LNCAP (cell line): ENCODE results near the gene ARMH4.
A peak's percentile ranks its signal among the peaks of the same experiment; 100 is the strongest.

Experiments
- TF ChIP-seq, protein P1 (sequence below): fragments of 450-650 bp; IDR thresholded peaks from 2 replicates; pipeline ENCODE4 v1.5.1; 2017; ENCODE audit warnings: mild to moderate bottlenecking

The ARMH4 gene

DNA sequence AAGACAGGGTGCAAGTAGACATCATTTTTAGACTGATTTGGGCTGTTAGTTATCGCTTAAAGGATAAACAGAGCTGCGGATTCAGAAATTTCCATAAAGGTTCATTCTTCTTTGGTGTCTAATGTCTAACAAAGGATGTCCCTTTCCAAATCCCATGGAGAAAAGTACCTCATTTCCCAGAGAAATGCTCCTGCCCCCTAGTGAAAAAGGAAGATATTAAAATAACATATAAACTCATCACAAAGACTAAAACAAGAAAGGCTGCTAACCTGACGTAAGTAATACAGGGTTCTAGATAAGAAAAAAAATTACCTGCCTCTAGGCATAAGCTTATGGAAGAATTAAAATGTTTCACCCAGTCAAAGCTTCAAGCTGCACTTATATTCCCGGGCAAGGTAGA, 22.8 kb downstream of the ARMH4 start:
- TF ChIP-seq, protein P1, sequence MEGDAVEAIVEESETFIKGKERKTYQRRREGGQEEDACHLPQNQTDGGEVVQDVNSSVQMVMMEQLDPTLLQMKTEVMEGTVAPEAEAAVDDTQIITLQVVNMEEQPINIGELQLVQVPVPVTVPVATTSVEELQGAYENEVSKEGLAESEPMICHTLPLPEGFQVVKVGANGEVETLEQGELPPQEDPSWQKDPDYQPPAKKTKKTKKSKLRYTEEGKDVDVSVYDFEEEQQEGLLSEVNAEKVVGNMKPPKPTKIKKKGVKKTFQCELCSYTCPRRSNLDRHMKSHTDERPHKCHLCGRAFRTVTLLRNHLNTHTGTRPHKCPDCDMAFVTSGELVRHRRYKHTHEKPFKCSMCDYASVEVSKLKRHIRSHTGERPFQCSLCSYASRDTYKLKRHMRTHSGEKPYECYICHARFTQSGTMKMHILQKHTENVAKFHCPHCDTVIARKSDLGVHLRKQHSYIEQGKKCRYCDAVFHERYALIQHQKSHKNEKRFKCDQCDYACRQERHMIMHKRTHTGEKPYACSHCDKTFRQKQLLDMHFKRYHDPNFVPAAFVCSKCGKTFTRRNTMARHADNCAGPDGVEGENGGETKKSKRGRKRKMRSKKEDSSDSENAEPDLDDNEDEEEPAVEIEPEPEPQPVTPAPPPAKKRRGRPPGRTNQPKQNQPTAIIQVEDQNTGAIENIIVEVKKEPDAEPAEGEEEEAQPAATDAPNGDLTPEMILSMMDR, result 0 out of 2 replicates have a peak, but pooled peaks have one; percentile 5

DNA sequence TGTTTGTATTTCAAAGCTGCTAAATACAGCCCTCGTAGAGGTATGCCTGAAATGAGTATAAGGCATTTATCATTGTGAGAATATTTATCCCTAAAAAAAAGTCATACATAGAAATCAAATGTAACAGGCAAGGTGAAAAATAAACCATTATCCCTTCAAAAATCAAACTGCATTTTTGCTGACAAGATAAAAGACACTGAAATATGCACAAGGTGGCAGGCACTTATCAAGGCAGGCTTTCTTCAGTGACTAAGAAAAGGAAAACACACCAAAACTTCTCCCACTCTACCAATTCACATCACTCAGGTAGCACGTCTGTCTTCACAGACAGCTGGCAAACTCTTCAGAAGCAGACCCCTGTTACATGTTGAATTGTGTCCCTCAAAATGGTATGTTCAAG, 23.6 kb downstream of the ARMH4 start:
- TF ChIP-seq, protein P1, result no peak

DNA sequence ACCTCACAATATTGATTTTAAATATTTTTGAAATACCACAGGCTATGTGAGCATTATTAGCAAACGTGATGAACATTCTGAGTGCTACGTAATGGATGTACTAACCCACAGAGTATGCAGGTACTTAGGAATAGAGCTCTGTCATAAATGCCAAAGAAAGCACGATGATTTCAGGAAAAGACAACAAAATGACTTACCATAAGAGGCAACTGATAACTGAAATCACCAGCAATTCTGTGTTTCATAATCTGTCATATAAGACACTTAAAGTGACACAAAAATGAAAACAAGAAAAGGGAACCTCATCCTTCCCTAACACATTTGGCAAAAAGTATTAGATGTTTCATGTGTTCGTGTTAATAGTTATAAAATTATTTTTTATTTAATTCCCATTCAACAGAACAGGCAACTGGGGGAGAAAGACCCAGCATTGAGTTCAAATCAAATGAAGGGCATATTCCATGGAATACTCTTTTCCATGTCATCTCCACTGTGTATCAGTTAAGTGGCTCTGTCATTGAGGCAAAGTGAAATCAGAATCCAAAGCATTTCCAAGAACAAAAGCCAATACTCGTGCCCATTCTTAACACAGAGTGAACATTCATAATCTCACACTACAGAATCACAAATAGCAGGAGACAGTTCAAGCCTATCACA, 30.4 kb downstream of the ARMH4 start:
- TF ChIP-seq, protein P1, result no peak

GRCh38 chr14:58119381-58119780, 32.6 kb downstream of the ARMH4 start:
- TF ChIP-seq, protein P1, result no peak

DNA sequence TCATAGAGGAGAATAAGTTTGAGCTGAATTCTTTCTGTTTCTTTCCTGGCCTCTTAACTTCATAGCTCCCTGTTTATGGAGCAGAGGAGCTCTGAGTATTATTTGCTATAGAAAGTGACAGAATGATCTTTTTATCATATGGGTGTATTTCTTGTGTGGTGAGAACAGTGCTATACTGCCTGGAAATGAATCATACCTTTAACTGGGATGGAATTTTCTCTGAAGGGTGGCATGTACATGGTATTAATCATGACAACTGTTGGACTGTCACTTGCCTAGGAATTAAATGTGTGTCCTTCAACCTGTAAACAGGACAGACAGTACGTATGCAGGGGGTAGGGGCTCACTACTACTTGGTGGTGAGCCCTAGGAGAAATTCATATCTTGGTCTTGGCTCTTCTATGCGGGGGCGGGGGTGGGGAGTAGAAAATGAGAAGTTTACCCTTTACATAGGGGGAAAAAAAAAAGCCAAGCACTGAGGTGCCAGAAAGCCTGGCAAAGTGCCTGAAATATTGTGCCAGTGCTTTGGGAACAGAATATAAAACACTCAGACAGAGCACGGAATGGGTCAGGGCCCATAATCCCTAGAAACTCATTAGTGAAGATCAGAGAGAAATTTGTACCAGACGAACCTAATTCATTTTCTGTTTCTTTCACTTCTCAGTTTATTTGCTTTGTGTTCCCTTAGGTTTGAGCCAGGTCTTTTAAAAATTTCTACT, 33.8 kb downstream of the ARMH4 start:
- TF ChIP-seq, protein P1, result no peak

- TF ChIP-seq, protein P1, result no peak
These were observed 42.3 kb downstream of the ARMH4 start for GRCh38 chr14:58109744-58110143.

- TF ChIP-seq, protein P1, result no peak
These were observed 43.3 kb downstream of the ARMH4 start for GRCh38 chr14:58108717-58109116.
